Esophagus muscularis mucosa (tissue), 4 donors: ENCODE measurements around the gene BANF1. TPM values are rescaled to one million over a fixed set of nuclear protein-coding genes. Genes with fewer than 3 reads are reported as not detected.

Source experiments
- DNase-seq: peaks from one replicate; pipeline ENCODE4 v3.0.0-alpha.2; 2017; ENCODE audit errors: extremely low spot score
- H3K27ac ChIP-seq, 4 donors: fragments of 200-600 bp; sonication (generic); replicated peaks in 1 of 4; 1 replicate in 3 of 4; 2 replicates in 1 of 4; pipeline ENCODE4 v1.5.1; 2016 to 2019; ENCODE audit warnings: mild to moderate bottlenecking in 1 of 4
- H3K27me3 ChIP-seq, 4 donors: fragments of 200-600 bp; sonication (generic); one replicate each; pipeline versions ENCODE4 v1.5.1 to v1.6.0; 2016 to 2019
- H3K36me3 ChIP-seq, 4 donors: fragments of 200-600 bp; sonication (generic); one replicate each; pipeline ENCODE4 v1.5.1; 2016 to 2019
- H3K4me1 ChIP-seq, 4 donors: fragments of 200-600 bp; sonication (generic); one replicate each; pipeline ENCODE4 v1.5.1; 2016 to 2019
- H3K4me3 ChIP-seq, 4 donors: fragments of 200-600 bp; sonication (generic); 1 replicate in 2 of 4; 2 replicates in 2 of 4; pipeline ENCODE4 v1.5.1; 2016 to 2019; ENCODE audit warnings: mild to moderate bottlenecking in 4 of 4, moderate library complexity in 1 of 4
- H3K9me3 ChIP-seq, 4 donors: fragments of 200-600 bp; sonication (generic); 1 replicate in 3 of 4; 2 replicates in 1 of 4; pipeline ENCODE4 v1.5.1; 2016 to 2019
- EP300 ChIP-seq: sonication (generic); formaldehyde crosslinking; IDR thresholded peaks from one replicate; pipeline ENCODE4 v1.6.1; 2017; ENCODE audit warnings: antibody characterized with exemption
- POLR2A ChIP-seq: fragments of 450-650 bp; IDR thresholded peaks from one replicate; pipeline ENCODE4 v1.6.1; 2017; ENCODE audit warnings: antibody characterized with exemption, moderate library complexity, mild to moderate bottlenecking, low read depth
- POLR2AphosphoS5 ChIP-seq, 2 donors: sonication (generic); formaldehyde crosslinking; IDR thresholded peaks; one replicate each; pipeline ENCODE4 v1.6.1; 2017; ENCODE audit warnings: antibody characterized with exemption in 2 of 2
- WGBS: methylation state at CpG from one replicate; pipeline ENCODE4 v1.1.5; 2018; 5-methylcytosine and 5-hydroxymethylcytosine counted together
- intact Hi-C: fragments of 100-400 bp; cut with DNase I; formaldehyde crosslinking; loops from one replicate; pipeline ENCODE4 v1.15.1; 2023
- total RNA-seq, 4 donors: library from RNA; depleted of rRNA; stranded (reverse); fragments of >200 nt; gene quantifications; one replicate each; pipeline versions ENCODE4 v1.1.0 to v1.2.1, GENCODE V29; 2016
- TF ChIP-seq, protein P1 (sequence below), 3 experiments: fragments of 200-600 bp in 2 of 3; fragments of 450-650 bp in 1 of 3; sonication (generic) in 2 of 3; IDR thresholded peaks; one replicate each; pipeline ENCODE4 v1.5.1; 2017 to 2019; ENCODE audit warnings: antibody characterized with exemption in 3 of 3, mild to moderate bottlenecking in 2 of 3, moderate library complexity in 1 of 3

The BANF1 gene
- total RNA-seq, 4 donors from 2014 or later = 46.9 to 72.5 (median 57.9) TPM

GRCh38 chr11:65976216-65977176, 25.8 kb upstream of the BANF1 start:
- no peak overlapping the region for H3K27ac ChIP-seq
- no peaks in the 10 kb centered on the region for H3K27me3 ChIP-seq
- TF ChIP-seq POLR2A (no peak), POLR2AphosphoS5 (IDR thresholded peaks at IDR 0.05) (no peak), EP300 (no peak)
- TF ChIP-seq, protein P1, sequence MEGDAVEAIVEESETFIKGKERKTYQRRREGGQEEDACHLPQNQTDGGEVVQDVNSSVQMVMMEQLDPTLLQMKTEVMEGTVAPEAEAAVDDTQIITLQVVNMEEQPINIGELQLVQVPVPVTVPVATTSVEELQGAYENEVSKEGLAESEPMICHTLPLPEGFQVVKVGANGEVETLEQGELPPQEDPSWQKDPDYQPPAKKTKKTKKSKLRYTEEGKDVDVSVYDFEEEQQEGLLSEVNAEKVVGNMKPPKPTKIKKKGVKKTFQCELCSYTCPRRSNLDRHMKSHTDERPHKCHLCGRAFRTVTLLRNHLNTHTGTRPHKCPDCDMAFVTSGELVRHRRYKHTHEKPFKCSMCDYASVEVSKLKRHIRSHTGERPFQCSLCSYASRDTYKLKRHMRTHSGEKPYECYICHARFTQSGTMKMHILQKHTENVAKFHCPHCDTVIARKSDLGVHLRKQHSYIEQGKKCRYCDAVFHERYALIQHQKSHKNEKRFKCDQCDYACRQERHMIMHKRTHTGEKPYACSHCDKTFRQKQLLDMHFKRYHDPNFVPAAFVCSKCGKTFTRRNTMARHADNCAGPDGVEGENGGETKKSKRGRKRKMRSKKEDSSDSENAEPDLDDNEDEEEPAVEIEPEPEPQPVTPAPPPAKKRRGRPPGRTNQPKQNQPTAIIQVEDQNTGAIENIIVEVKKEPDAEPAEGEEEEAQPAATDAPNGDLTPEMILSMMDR (IDR thresholded peaks at IDR 0.05) = no peak
- H3K4me1 ChIP-seq = no peaks in the 10 kb centered on the region
- H3K9me3 ChIP-seq = no peaks in the 10 kb centered on the region
- 88% methylated on average over 29 of the region's 43 CpGs for WGBS
- H3K4me3 ChIP-seq = no peak overlapping the region
- H3K36me3 ChIP-seq = peaks cover 37 to 82% (median 64%) of the 10 kb centered on the region in 4 donors
- intact Hi-C loops = no loop called here
- no peak for DNase-seq

- TF ChIP-seq EP300 = no peak
- no peak for TF ChIP-seq POLR2AphosphoS5 (IDR thresholded peaks at IDR 0.05)
- no peak for TF ChIP-seq POLR2A
- TF ChIP-seq, protein P1 (IDR thresholded peaks at IDR 0.05) = no peak
- intact Hi-C loops = no loop called here
- Histone ChIP-seq H3K4me3 (no peak overlapping the region), H3K27me3 (no peaks in the 10 kb centered on the region), H3K36me3 (peaks cover 37 to 69% (median 59%) of the 10 kb centered on the region in 4 donors), H3K4me1 (no peaks in the 10 kb centered on the region), H3K9me3 (no peaks in the 10 kb centered on the region), H3K27ac (no peak overlapping the region)
- DNase-seq = no peak
- 89% methylated on average over 19 of the region's 29 CpGs for WGBS
These were observed 24.5 kb upstream of the BANF1 start for GRCh38 chr11:65977621-65978390.

GRCh38 chr11:65978391-65979238, 23.7 kb upstream of the BANF1 start:
- Histone ChIP-seq H3K4me3 (no peak overlapping the region), H3K27me3 (no peaks in the 10 kb centered on the region), H3K9me3 (no peaks in the 10 kb centered on the region), H3K4me1 (no peaks in the 10 kb centered on the region), H3K27ac (no peak overlapping the region), H3K36me3 (peaks cover 31 to 61% (median 52%) of the 10 kb centered on the region in 4 donors)
- intact Hi-C loops = no loop called here
- WGBS = 86% methylated on average over 24 of the region's 34 CpGs
- TF ChIP-seq EP300 = no peak
- TF ChIP-seq, protein P1 (IDR thresholded peaks at IDR 0.05) = no peak
- TF ChIP-seq POLR2AphosphoS5 (IDR thresholded peaks at IDR 0.05) = no peak
- TF ChIP-seq POLR2A = no peak
- DNase-seq = no peak

DNA sequence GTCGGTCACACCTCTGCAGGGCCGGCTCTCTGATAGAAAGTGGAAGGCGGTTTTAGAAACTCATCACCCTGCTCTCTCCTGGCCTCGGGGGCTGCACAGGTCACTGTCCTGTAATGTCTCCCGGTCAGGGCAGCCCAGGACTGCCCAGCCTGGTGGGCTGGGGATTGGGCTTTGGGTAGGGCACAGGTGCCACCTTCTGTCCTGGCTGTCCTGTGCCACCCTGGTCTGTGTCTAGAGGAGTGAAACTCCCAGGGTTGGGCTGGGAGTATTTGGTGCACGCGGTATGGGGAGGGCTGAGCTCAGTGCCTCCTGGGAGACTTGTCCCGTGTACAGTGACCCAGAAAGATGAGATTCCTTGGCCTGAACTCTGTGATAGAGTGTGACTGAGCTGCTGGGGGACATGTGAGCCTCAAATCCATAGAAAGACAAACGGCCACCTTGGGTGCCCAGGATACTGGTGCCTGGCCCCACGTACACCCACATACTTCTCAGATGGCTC, 23.0 kb upstream of the BANF1 start:
- TF ChIP-seq POLR2A (no peak), POLR2AphosphoS5 (IDR thresholded peaks at IDR 0.05) (no peak), EP300 (no peak)
- TF ChIP-seq, protein P1 (IDR thresholded peaks at IDR 0.05) = no peak
- peaks cover 28 to 57% (median 50%) of the 10 kb centered on the region in 4 donors for H3K36me3 ChIP-seq
- intact Hi-C loops = no loop called here

More for the DNA sequence above, 23.0 kb upstream of the BANF1 start:
- WGBS = 74% methylated on average over 10 of the region's 10 CpGs
- DNase-seq = no peak
- no peaks in the 10 kb centered on the region for H3K4me1 ChIP-seq
- H3K27me3 ChIP-seq = no peaks in the 10 kb centered on the region
- H3K27ac ChIP-seq = no peak overlapping the region
- no peaks in the 10 kb centered on the region for H3K9me3 ChIP-seq
- H3K4me3 ChIP-seq = no peak overlapping the region
